Measurements from ENCODE around the gene C1S.

DNA sequence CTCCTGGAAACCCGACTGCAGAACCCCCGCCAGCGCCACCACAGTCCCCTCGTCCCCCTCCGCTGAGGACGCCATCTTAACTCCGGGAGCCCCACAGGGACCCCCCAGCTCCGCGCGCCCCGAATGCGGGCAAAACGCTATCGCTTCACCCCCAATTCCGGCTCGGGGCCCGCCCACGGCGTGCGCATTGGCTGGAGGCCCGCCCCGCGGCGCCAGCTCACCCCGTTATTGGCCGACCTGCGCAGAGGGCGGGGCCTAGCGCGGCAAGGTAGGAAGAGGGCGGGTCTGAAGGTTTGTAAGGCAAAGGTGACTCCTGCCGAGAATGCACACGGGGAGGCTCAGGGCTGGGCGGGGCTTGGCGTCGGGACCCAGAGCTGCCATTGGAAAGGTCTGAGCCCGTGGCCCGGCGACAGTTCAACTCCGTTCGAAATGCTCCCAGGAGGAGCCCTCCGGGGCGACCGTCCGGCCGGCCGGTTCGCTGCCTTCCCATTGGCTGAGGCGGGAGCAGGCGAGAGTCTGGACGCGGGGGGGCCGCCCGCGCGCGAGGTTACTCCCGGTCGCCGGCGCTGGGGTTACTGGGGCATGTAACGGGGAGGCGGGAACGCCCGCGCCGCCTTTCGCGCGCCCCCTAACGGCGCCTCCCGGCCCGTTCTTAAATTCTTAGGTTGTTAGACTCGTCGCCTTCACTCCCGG lies 42.0 kb upstream of the C1S start, which contains the start of gene LPCAT3:
- TF ChIP-seq POLR2A (IDR thresholded peaks at IDR 0.05) (peak; percentile 70 to 73), POLR2AphosphoS5 (IDR thresholded peaks at IDR 0.05) (peak; percentile 81), EP300 (IDR thresholded peaks at IDR 0.05) (no peak)
- TF ChIP-seq, protein P1, sequence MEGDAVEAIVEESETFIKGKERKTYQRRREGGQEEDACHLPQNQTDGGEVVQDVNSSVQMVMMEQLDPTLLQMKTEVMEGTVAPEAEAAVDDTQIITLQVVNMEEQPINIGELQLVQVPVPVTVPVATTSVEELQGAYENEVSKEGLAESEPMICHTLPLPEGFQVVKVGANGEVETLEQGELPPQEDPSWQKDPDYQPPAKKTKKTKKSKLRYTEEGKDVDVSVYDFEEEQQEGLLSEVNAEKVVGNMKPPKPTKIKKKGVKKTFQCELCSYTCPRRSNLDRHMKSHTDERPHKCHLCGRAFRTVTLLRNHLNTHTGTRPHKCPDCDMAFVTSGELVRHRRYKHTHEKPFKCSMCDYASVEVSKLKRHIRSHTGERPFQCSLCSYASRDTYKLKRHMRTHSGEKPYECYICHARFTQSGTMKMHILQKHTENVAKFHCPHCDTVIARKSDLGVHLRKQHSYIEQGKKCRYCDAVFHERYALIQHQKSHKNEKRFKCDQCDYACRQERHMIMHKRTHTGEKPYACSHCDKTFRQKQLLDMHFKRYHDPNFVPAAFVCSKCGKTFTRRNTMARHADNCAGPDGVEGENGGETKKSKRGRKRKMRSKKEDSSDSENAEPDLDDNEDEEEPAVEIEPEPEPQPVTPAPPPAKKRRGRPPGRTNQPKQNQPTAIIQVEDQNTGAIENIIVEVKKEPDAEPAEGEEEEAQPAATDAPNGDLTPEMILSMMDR (IDR thresholded peaks at IDR 0.05): peak; percentile 78 to 93 (median 84)
